ENCODE measurements around the gene CRABP2. TPM values are rescaled to one million over a fixed set of nuclear protein-coding genes. Genes with fewer than 3 reads are reported as not detected.

CRABP2 gene
- total and polyA plus RNA-seq, 11 donors, result 0.46 to 11.4 (median 1.4) TPM; not detected in 3

- intact Hi-C loops (cut with DNase I), result loop anchor here in 4 of 10 donors (5.0 to 10.0 kb wide), 4 partner anchors 158 to 548 kb away; partner anchors contain the start of genes MEF2D (in 3 of the 4) and LMNA (in 1 of the 4)
- H3K4me1 ChIP-seq, result peaks cover 49 to 93% (median 87%) of the 10 kb centered on the region in 12 donors
- ATAC-seq, result peak in 3 of 4 donors; percentile 4 to 10 (median 6)
These were observed 42.2 kb downstream of the CRABP2 start for GRCh38 chr1:156663178-156663577.

GRCh38 chr1:156662800-156663055 is 42.7 kb downstream of the CRABP2 start:
- Histone ChIP-seq H3K27ac (peak overlapping the region; percentile 53 to 99 (median 96)), H3K4me3 (no peak overlapping the region), H3K4me1 (peaks cover 45 to 93% (median 83%) of the 10 kb centered on the region in 12 donors), H3K27me3 (no peaks in the 10 kb centered on the region), H3K9me3 (no peaks in the 10 kb centered on the region), H3K36me3 (no peaks in the 10 kb centered on the region)
- intact Hi-C loops (cut with DNase I), result loop anchor here in 4 of 10 donors (5.0 to 10.0 kb wide), 4 partner anchors 158 to 548 kb away; partner anchors contain the start of genes MEF2D (in 3 of the 4) and LMNA (in 1 of the 4)
- no peak for ATAC-seq
- TF ChIP-seq POLR2A (IDR thresholded peaks at IDR 0.05) (no peak), CTCF (IDR thresholded peaks at IDR 0.05) (no peak)
- 64 to 75% (median 68%) methylated on average over 5 of the region's 5 CpGs for WGBS, 4 donors
- DNase-seq, result no peak

More at GRCh38 chr1:156663178-156663577, 42.2 kb downstream of the CRABP2 start:
- H3K36me3 ChIP-seq, result no peaks in the 10 kb centered on the region
- H3K27me3 ChIP-seq, result no peaks in the 10 kb centered on the region
- no peaks in the 10 kb centered on the region for H3K9me3 ChIP-seq
- H3K27ac ChIP-seq, result peak overlapping the region; percentile 53 to 99 (median 96)
- H3K4me3 ChIP-seq, result no peak overlapping the region
- TF ChIP-seq POLR2A (IDR thresholded peaks at IDR 0.05) (no peak), CTCF (IDR thresholded peaks at IDR 0.05) (no peak)
- WGBS, 4 donors, result 6 to 15% (median 8%) methylated on average over 5 of the region's 5 CpGs
- peak in 4 of 5 donors; percentile 77 to 87 (median 85) for DNase-seq

- H3K4me3 ChIP-seq, result peak overlapping the region in 1 of 12 donors; percentile 6
- H3K36me3 ChIP-seq, result no peaks in the 10 kb centered on the region
- intact Hi-C loops (cut with DNase I), result loop anchor here in 4 of 10 donors (5.0 to 10.0 kb wide), 4 partner anchors 157 to 547 kb away; partner anchors contain the start of genes MEF2D (in 3 of the 4) and LMNA (in 1 of the 4)
- TF ChIP-seq POLR2A (IDR thresholded peaks at IDR 0.05) (no peak), CTCF (IDR thresholded peaks at IDR 0.05) (no peak)
- 40 to 53% (median 46%) methylated on average over 12 of the region's 12 CpGs for whole genome bisulfite sequencing, 4 donors
- H3K27me3 ChIP-seq, result peaks cover 0 to 1% (median 0%) of the 10 kb centered on the region in 9 donors
- DNase-seq (no peak), ATAC-seq (no peak)
- H3K4me1 ChIP-seq, result peaks cover 42 to 93% (median 82%) of the 10 kb centered on the region in 12 donors
- H3K27ac ChIP-seq, result peak overlapping the region; percentile 53 to 99 (median 96)
- no peaks in the 10 kb centered on the region for H3K9me3 ChIP-seq
These were observed 43.2 kb downstream of the CRABP2 start for GRCh38 chr1:156662005-156662799.

- H3K36me3 ChIP-seq, result no peaks in the 10 kb centered on the region
- no peak for DNase-seq
- H3K27ac ChIP-seq, result peak overlapping the region; percentile 53 to 99 (median 96)
- H3K4me3 ChIP-seq, result peak overlapping the region in 10 of 12 donors; percentile 19 to 46 (median 42)
- TF ChIP-seq POLR2A (IDR thresholded peaks at IDR 0.05) (no peak), CTCF (IDR thresholded peaks at IDR 0.05) (no peak)
- no peak for ATAC-seq
- WGBS, 4 donors, result 61 to 84% (median 69%) methylated on average over 2 of the region's 2 CpGs
- H3K27me3 ChIP-seq, result peaks cover 0 to 16% (median 0%) of the 10 kb centered on the region in 9 donors
- intact Hi-C loops (cut with DNase I), result loop anchor here in 9 of 10 donors (1.0 to 10.0 kb wide), 9 partner anchors 17 to 546 kb away; partner anchors contain the start of genes NES (in 5 of the 9), MEF2D (in 3 of the 9), CRABP2 (in 1 of the 9) and LMNA (in 1 of the 9)
- peaks cover 32 to 88% (median 74%) of the 10 kb centered on the region in 12 donors for H3K4me1 ChIP-seq
- no peaks in the 10 kb centered on the region for H3K9me3 ChIP-seq
These were observed 44.7 kb downstream of the CRABP2 start for GRCh38 chr1:156660752-156661112.

Data from heart left ventricle (tissue), 16 donors.